ENCODE results near the gene SOD3.

GRCh38 chr4:24849351-24849750 is 54.0 kb downstream of the SOD3 start:
- TF ChIP-seq CTCF (IDR thresholded peaks at IDR 0.05; ENCODE audit: low read length): no peak
- TF ChIP-seq EZH2 (IDR thresholded peaks at IDR 0.05; ENCODE audit: borderline replicate concordance, low read length): no peak

Data from OCI-LY1 (cell line).